Loucy (cell line): ENCODE measurements around the gene ATP5PD.

Experiments
- H2AFZ ChIP-seq: fragments of 200-600 bp; sonication (generic); 2 replicates; pipeline ENCODE4 v1.6.0; 2016; ENCODE audit warnings: antibody characterized with exemption, mild to moderate bottlenecking, low read length, moderate library complexity
- H3F3A ChIP-seq: fragments of 200-600 bp; 2 replicates; pipeline ENCODE4 v1.6.0; 2016; ENCODE audit warnings: antibody characterized with exemption, low read depth, mild to moderate bottlenecking
- H3K27me3 ChIP-seq: fragments of 200-600 bp; sonication (generic); 2 replicates; pipeline ENCODE4 v1.6.1; 2014; ENCODE audit warnings: low read length, mild to moderate bottlenecking; ENCODE audit not compliant: insufficient read depth, poor library complexity, severe bottlenecking
- H3K36me3 ChIP-seq: fragments of 200-600 bp; sonication (generic); 2 replicates; pipeline ENCODE4 v1.6.1; 2016; ENCODE audit warnings: low read length; ENCODE audit not compliant: insufficient read depth
- H3K4me1 ChIP-seq: fragments of 200-600 bp; sonication (generic); 2 replicates; pipeline ENCODE4 v1.5.1; 2014; ENCODE audit warnings: low read length, mild to moderate bottlenecking; ENCODE audit not compliant: insufficient read depth, poor library complexity, severe bottlenecking
- H3K4me2 ChIP-seq: fragments of 200-600 bp; sonication (generic); 2 replicates; pipeline ENCODE4 v1.6.0; 2014; ENCODE audit warnings: antibody characterized with exemption, low read length, low read depth, mild to moderate bottlenecking; ENCODE audit not compliant: poor library complexity, severe bottlenecking
- H3K4me3 ChIP-seq: fragments of 200-600 bp; sonication (generic); 2 replicates; pipeline ENCODE4 v1.5.1; 2014; ENCODE audit warnings: low read length, mild to moderate bottlenecking, mixed read lengths; ENCODE audit not compliant: poor library complexity, severe bottlenecking
- H3K79me2 ChIP-seq: fragments of 200-600 bp; sonication (generic); 2 replicates; pipeline ENCODE4 v1.6.1; 2014; ENCODE audit warnings: low read length; ENCODE audit not compliant: insufficient read depth
- H3K9ac ChIP-seq: fragments of 200-600 bp; sonication (generic); 2 replicates; pipeline ENCODE4 v1.6.0; 2014; ENCODE audit warnings: mild to moderate bottlenecking, low read depth, low read length, moderate library complexity; ENCODE audit not compliant: poor library complexity, severe bottlenecking
- H3K9me2 ChIP-seq: fragments of 200-600 bp; sonication (generic); replicated peaks from 2 replicates; pipeline ENCODE4 v1.6.1; 2016; ENCODE audit warnings: low read depth, low read length, mixed read lengths
- H3K9me3 ChIP-seq: fragments of 200-600 bp; sonication (generic); 2 replicates; pipeline ENCODE4 v1.6.1; 2014; ENCODE audit warnings: mild to moderate bottlenecking, antibody characterized with exemption, low read length, low read depth; ENCODE audit not compliant: insufficient read depth
- H4K20me1 ChIP-seq: fragments of 200-600 bp; sonication (generic); 2 replicates; pipeline ENCODE4 v1.6.0; 2014; ENCODE audit warnings: antibody characterized with exemption, low read length, mild to moderate bottlenecking; ENCODE audit not compliant: insufficient read depth, poor library complexity, severe bottlenecking
- EZH2phosphoT487 ChIP-seq: fragments of 200-600 bp; IDR thresholded peaks from 2 replicates; pipeline ENCODE4 v1.6.1; 2018; ENCODE audit warnings: antibody characterized with exemption, mild to moderate bottlenecking, moderate library complexity, borderline replicate concordance
- TF ChIP-seq, protein P1 (sequence below): fragments of 200-600 bp; sonication (generic); conservative IDR thresholded peaks from 2 replicates; pipeline ENCODE4 v1.5.1; 2014; ENCODE audit warnings: mild to moderate bottlenecking, antibody characterized with exemption, low read length

ATP5PD gene

DNA sequence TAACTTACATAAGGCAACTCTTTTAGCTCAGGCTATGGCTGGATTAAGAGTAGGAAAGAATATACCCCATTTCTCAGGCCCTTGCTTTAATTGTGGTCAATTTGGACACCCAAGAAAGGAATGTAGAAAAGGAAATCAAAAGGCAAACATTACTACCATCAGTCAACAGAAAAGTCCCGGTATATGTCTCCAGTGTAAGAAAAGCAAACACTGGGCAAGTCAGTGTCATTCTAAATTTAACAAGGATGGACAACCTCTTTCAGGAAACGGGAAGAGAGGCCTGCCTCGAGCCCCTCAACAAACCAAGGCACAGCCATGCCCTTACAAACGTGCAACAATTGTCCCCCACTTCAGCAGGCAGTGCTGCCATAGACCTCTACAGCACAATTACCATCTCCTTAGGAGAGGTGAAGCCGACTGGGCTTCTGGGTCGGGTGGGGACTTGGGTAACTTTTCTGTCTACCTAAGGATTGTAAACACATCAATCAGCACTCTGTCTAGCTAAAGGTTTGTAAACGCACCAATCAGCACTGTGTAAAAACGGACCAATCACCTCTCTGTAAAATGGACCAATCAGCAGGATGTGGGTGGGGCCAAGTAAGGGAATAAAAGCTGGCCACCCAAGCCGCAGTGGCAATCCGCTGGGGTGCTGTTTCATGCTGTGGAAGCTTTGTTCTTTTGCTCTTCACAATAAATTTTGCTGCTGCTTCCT, 21.9 kb downstream of the ATP5PD start:
- no peak overlapping the region for H2AFZ ChIP-seq
- H3F3A ChIP-seq: peaks cover 5% of the 10 kb centered on the region; the same call in 1 of the 2 replicates
- TF ChIP-seq, protein P1, sequence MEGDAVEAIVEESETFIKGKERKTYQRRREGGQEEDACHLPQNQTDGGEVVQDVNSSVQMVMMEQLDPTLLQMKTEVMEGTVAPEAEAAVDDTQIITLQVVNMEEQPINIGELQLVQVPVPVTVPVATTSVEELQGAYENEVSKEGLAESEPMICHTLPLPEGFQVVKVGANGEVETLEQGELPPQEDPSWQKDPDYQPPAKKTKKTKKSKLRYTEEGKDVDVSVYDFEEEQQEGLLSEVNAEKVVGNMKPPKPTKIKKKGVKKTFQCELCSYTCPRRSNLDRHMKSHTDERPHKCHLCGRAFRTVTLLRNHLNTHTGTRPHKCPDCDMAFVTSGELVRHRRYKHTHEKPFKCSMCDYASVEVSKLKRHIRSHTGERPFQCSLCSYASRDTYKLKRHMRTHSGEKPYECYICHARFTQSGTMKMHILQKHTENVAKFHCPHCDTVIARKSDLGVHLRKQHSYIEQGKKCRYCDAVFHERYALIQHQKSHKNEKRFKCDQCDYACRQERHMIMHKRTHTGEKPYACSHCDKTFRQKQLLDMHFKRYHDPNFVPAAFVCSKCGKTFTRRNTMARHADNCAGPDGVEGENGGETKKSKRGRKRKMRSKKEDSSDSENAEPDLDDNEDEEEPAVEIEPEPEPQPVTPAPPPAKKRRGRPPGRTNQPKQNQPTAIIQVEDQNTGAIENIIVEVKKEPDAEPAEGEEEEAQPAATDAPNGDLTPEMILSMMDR: no peak
- TF ChIP-seq EZH2phosphoT487: no peak
- H3K27me3 ChIP-seq: no peaks in the 10 kb centered on the region
- H3K9me3 ChIP-seq: no peaks in the 10 kb centered on the region; the same call in 1 of the 2 replicates
- H3K9me2 ChIP-seq: no peaks in the 10 kb centered on the region
- H3K36me3 ChIP-seq: peaks cover 13% of the 10 kb centered on the region; the same call in 1 of the 2 replicates
- H3K79me2 ChIP-seq: no peaks in the 10 kb centered on the region
- H3K9ac ChIP-seq: no peak overlapping the region
- H3K4me2 ChIP-seq: peak overlapping the region; percentile 64
- peaks cover 20% of the 10 kb centered on the region for H3K4me1 ChIP-seq
- H4K20me1 ChIP-seq: no peaks in the 10 kb centered on the region
- H3K4me3 ChIP-seq: peak overlapping the region; percentile 54

DNA sequence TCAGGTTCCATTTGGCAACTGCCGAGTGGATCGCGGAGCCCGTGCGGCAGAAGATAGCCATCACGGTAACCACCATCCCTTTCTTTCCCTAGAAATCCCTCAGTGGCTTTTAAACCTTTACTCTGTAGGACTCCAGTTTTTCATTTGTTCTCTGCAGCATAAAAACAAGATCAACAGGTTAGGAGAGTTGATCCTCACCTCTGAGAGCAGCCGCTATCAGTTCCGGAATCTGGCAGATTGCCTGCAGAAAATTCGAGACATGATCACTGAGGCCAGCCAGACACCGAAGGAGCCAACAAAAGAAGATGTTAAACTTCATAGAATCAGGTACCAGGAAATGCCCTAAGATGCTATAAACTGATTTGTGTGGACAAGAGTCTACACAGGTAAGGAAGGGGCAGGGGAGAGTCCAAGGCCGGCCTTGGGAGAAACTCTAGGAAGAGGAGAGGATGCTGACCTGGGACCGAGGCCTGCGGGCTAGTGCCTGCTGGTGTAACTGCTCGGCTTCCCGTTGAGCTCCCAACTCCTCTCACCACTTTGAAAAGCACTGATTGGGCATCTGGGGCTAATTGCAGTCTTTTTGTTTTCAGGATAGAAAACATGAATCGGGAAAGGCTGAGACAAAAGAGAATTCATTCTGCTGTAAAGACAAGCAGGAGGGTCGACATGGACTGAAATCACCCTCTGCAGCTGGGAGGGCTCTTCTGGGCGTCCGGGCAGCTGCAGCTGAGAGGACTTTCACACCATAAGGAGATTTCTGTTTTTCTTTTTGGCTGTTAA, 26.2 kb downstream of the ATP5PD start:
- Histone ChIP-seq H3K4me3 (no peak overlapping the region), H3K27me3 (no peaks in the 10 kb centered on the region), H3K9me2 (no peaks in the 10 kb centered on the region), H3K4me1 (peaks cover 14% of the 10 kb centered on the region), H3F3A (peaks cover 5% of the 10 kb centered on the region; the same call in 1 of the 2 replicates), H3K9ac (no peak overlapping the region), H3K9me3 (no peaks in the 10 kb centered on the region), H3K36me3 (peaks cover 13% of the 10 kb centered on the region; the same call in 1 of the 2 replicates), H3K79me2 (no peaks in the 10 kb centered on the region; the same call in 1 of the 2 replicates), H4K20me1 (no peaks in the 10 kb centered on the region), H2AFZ (no peak overlapping the region), H3K4me2 (no peak overlapping the region)
- no peak for TF ChIP-seq EZH2phosphoT487
- TF ChIP-seq, protein P1: no peak

DNA sequence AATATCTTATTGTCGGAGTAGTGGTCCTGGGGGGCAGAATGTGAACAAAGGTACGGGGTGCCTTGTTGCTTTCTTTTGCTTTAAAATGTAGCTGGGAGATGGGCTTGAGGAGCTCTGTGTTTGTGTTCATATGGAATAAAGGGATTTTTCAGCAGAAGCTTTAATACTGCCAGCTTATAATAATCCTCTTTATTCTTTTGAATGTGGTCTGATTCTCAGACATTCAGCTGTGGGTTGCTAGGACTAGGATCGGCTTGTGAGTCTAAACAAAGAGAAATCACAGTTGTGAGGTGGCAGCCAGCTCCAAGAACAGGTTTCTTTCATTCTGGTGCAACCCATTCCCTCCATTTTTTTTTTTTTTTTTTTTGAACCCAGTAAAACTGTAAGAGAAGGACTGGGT, 27.1 kb downstream of the ATP5PD start:
- Histone ChIP-seq H3K27me3 (no peaks in the 10 kb centered on the region), H3K4me3 (no peak overlapping the region), H3K79me2 (peaks cover 3% of the 10 kb centered on the region; the same call in 1 of the 2 replicates), H3K9me2 (no peaks in the 10 kb centered on the region), H3K9ac (no peak overlapping the region), H3F3A (peaks cover 2% of the 10 kb centered on the region; the same call in 1 of the 2 replicates), H3K36me3 (peaks cover 13% of the 10 kb centered on the region; the same call in 1 of the 2 replicates), H2AFZ (no peak overlapping the region), H3K4me1 (peaks cover 10% of the 10 kb centered on the region), H3K4me2 (no peak overlapping the region), H3K9me3 (no peaks in the 10 kb centered on the region), H4K20me1 (no peaks in the 10 kb centered on the region)
- TF ChIP-seq EZH2phosphoT487: no peak
- TF ChIP-seq, protein P1: no peak
